Urinary bladder (tissue), 4 donors: ENCODE data around the gene PKN1. TPM values are rescaled to one million over a fixed set of nuclear protein-coding genes. Genes with fewer than 3 reads are reported as not detected.
A peak's percentile ranks its signal among the peaks of the same experiment; 100 is the strongest.

ENCODE experiments used
- DNase-seq: peaks from one replicate; pipeline ENCODE4 v3.0.0-alpha.2; 2015; ENCODE audit errors: extremely low spot score
- H3K27ac ChIP-seq: one replicate; pipeline ENCODE4 v1.5.1; 2013; ENCODE audit warnings: low read depth, mild to moderate bottlenecking, moderate library complexity
- H3K36me3 ChIP-seq: one replicate; pipeline ENCODE4 v1.6.1; 2013; ENCODE audit warnings: mild to moderate bottlenecking, moderate library complexity; ENCODE audit not compliant: insufficient read depth
- H3K4me1 ChIP-seq: one replicate; pipeline ENCODE4 v1.6.1; 2013; ENCODE audit warnings: mild to moderate bottlenecking, moderate library complexity; ENCODE audit not compliant: insufficient read depth
- H3K4me3 ChIP-seq: one replicate; pipeline ENCODE4 v1.5.1; 2013; ENCODE audit warnings: low read depth, low read length
- WGBS: extraction: QIAGEN DNeasy Blood & Tissue Kit; methylation state at CpG from one replicate; pipeline ENCODE4 v1.1.7; 2013; 5-methylcytosine and 5-hydroxymethylcytosine counted together
- polyA plus RNA-seq: library from polyadenylated mRNA; stranded (reverse); fragments of 200-250 nt; gene quantifications from one replicate; pipeline ENCODE4 v1.2.3, GENCODE V29; 2013
- total RNA-seq: library from RNA; depleted of rRNA; stranded (reverse); fragments of >200 nt; gene quantifications from one replicate; pipeline ENCODE4 v1.2.3, GENCODE V29; 2014
- donor health status: healthy with polysubstance abuse.
- donor health status: healthy.

The PKN1 gene
- total and polyA plus RNA-seq, 2 donors, result 39.4 to 94.5 TPM

GRCh38 chr19:14505488-14506239 is 72.6 kb downstream of the PKN1 start:
- Histone ChIP-seq H3K27ac (peak overlapping the region; percentile 35), H3K4me3 (no peak overlapping the region), H3K36me3 (no peaks in the 10 kb centered on the region), H3K4me1 (no peaks in the 10 kb centered on the region)
- DNase-seq, result no peak
- 43% methylated on average over 19 of the region's 19 CpGs for WGBS

- WGBS, result 71% methylated on average over 12 of the region's 12 CpGs
- H3K27ac ChIP-seq, result no peak overlapping the region
These were observed 74.8 kb downstream of the PKN1 start for GRCh38 chr19:14507704-14508542.

GRCh38 chr19:14510311-14511228 is 77.5 kb downstream of the PKN1 start:
- Histone ChIP-seq H3K4me1 (no peaks in the 10 kb centered on the region), H3K4me3 (no peak overlapping the region), H3K27ac (peak overlapping the region; percentile 27), H3K36me3 (no peaks in the 10 kb centered on the region)
- 42% methylated on average over 22 of the region's 22 CpGs for WGBS
- DNase-seq, result no peak

More at GRCh38 chr19:14507704-14508542, 74.8 kb downstream of the PKN1 start:
- H3K4me1 ChIP-seq, result no peaks in the 10 kb centered on the region
- no peak for DNase-seq
- no peak overlapping the region for H3K4me3 ChIP-seq
- no peaks in the 10 kb centered on the region for H3K36me3 ChIP-seq

GRCh38 chr19:14511229-14511593 is 78.1 kb downstream of the PKN1 start:
- no peaks in the 10 kb centered on the region for H3K4me1 ChIP-seq
- no peak for DNase-seq
- 68% methylated on average over 4 of the region's 4 CpGs for WGBS
- no peaks in the 10 kb centered on the region for H3K36me3 ChIP-seq
- no peak overlapping the region for H3K27ac ChIP-seq
- H3K4me3 ChIP-seq, result no peak overlapping the region

- Histone ChIP-seq H3K27ac (no peak overlapping the region), H3K4me3 (no peak overlapping the region), H3K4me1 (no peaks in the 10 kb centered on the region), H3K36me3 (no peaks in the 10 kb centered on the region)
- 93% methylated on average over 14 of the region's 14 CpGs for WGBS
- no peak for DNase-seq
These were observed 79.4 kb downstream of the PKN1 start for GRCh38 chr19:14512406-14512961.

GRCh38 chr19:14514215-14514863 is 81.2 kb downstream of the PKN1 start:
- H3K27ac ChIP-seq, result no peak overlapping the region
- H3K36me3 ChIP-seq, result no peaks in the 10 kb centered on the region
- H3K4me3 ChIP-seq, result no peak overlapping the region
- no peaks in the 10 kb centered on the region for H3K4me1 ChIP-seq
- no peak for DNase-seq
- WGBS, result 77% methylated on average over 8 of the region's 8 CpGs

GRCh38 chr19:14515501-14516047 is 82.5 kb downstream of the PKN1 start:
- no peak for DNase-seq
- Histone ChIP-seq H3K27ac (no peak overlapping the region), H3K36me3 (no peaks in the 10 kb centered on the region), H3K4me3 (no peak overlapping the region), H3K4me1 (no peaks in the 10 kb centered on the region)
- 64% methylated on average over 8 of the region's 8 CpGs for WGBS

- WGBS, result 64% methylated on average over 15 of the region's 15 CpGs
- H3K4me1 ChIP-seq, result no peaks in the 10 kb centered on the region
- H3K4me3 ChIP-seq, result no peak overlapping the region
- no peak overlapping the region for H3K27ac ChIP-seq
- no peaks in the 10 kb centered on the region for H3K36me3 ChIP-seq
- no peak for DNase-seq
These were observed 83.0 kb downstream of the PKN1 start for GRCh38 chr19:14516048-14516534.

GRCh38 chr19:14516746-14517438 is 83.8 kb downstream of the PKN1 start:
- DNase-seq, result no peak
- H3K4me1 ChIP-seq, result no peaks in the 10 kb centered on the region
- H3K27ac ChIP-seq, result peak overlapping the region; percentile 3
- 21% methylated on average over 22 of the region's 22 CpGs for WGBS
- peak overlapping the region; percentile 96 for H3K4me3 ChIP-seq
- no peaks in the 10 kb centered on the region for H3K36me3 ChIP-seq

- Histone ChIP-seq H3K4me3 (peak overlapping the region; percentile 96), H3K36me3 (no peaks in the 10 kb centered on the region), H3K27ac (peak overlapping the region; percentile 82), H3K4me1 (no peaks in the 10 kb centered on the region)
- no peak for DNase-seq
- under 1% methylated on average over 32 of the region's 32 CpGs for WGBS
These were observed 84.3 kb downstream of the PKN1 start for GRCh38 chr19:14517446-14517839.

GRCh38 chr19:14517840-14518505 is 84.9 kb downstream of the PKN1 start, which contains the start of gene DNAJB1:
Gene DNAJB1 (minus strand): TSS chr19:14518397. CDS start chr19:14518349, 48 bp downstream.
- H3K27ac ChIP-seq, result peak within 1 kb of the TSS; percentile 99
- under 1% methylated on average over 82 of the region's 82 CpGs for WGBS
- no peaks in the 10 kb centered on the region for H3K36me3 ChIP-seq
- no peaks in the 10 kb centered on the region for H3K4me1 ChIP-seq
- no peak for DNase-seq
- H3K4me3 ChIP-seq, result peak within 1 kb of the TSS; percentile 96
